Memory B cell (primary cell): Measurements from ENCODE around the gene APOL2.
"Not testable (repeated sequence)": the region's sequence is repeated elsewhere in the genome, so short reads cannot be mapped to it uniquely, and the experiment has no call there.

Source experiments
- ATAC-seq: fragments of 150-1000 bp; cut with Tn5 transposase; 2 replicates; pipeline ENCODE4 v1.10.0; 2021; ENCODE audit warnings: low read depth, mild to moderate bottlenecking, moderate library complexity
- DNase-seq, 2 donors: peaks; one replicate each; pipeline ENCODE4 v3.0.0; 2022; ENCODE audit warnings: low spot score in 2 of 2
- H3K27ac Mint-ChIP-seq: one replicate; pipeline ENCODE4 v1.8.0; 2022; ENCODE audit warnings: mild to moderate bottlenecking, moderate library complexity, mixed read lengths
- H3K27me3 Mint-ChIP-seq: one replicate; pipeline ENCODE4 v1.8.0; 2022; ENCODE audit warnings: mixed read lengths
- H3K36me3 Mint-ChIP-seq: one replicate; pipeline ENCODE4 v1.8.0; 2022; ENCODE audit warnings: mild to moderate bottlenecking, mixed read lengths
- H3K4me1 Mint-ChIP-seq: one replicate; pipeline ENCODE4 v1.8.0; 2022; ENCODE audit warnings: mixed read lengths
- H3K4me3 Mint-ChIP-seq: one replicate; pipeline ENCODE4 v1.8.0; 2022; ENCODE audit warnings: mild to moderate bottlenecking, moderate library complexity, mixed read lengths
- H3K9me3 Mint-ChIP-seq: one replicate; pipeline ENCODE4 v1.8.0; 2022; ENCODE audit warnings: mixed read lengths

The APOL2 gene

DNA sequence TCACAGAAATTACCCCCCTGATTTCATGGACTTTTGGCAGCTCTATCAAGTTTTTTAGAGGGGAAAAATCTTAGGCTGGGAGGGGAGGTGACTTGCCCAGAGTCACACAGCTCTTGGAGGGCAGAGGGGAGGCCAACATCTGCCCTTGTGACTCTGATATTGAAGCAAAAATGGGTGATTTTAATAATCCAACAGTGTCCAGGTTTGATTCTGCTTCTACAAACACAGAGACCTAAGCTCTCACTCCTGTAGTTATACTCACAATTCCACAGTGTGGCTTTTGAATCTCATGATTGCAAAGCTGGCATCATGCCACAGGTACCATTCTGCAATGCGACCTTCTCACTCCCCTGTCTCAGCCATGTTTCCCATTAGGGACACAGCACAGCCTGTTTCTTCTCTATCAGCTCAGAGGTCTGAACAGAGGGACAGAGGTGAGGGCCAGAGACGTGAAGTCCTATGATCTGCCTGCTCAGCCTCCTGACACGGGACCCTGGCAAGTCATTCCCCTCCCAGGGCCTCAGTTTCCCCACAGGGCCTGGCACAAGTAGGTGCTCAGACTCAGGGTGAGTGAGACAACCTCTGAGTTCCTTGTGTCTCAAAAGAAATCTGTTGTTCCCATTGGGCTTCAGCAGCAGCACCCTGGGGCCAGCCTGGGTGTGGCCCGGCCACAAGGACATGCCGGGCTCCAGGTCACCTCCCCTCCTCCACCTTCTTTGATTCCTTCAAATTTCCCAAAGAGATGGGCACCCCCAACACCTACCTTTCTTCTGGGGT is 766 bp downstream of the APOL2 start:
- Mint-ChIP-seq H3K27me3 (no peaks in the 10 kb centered on the region), H3K27ac (peak overlapping the region; percentile 97), H3K4me3 (peak overlapping the region; percentile 99), H3K36me3 (peaks cover 19% of the 10 kb centered on the region), H3K9me3 (peaks cover 4% of the 10 kb centered on the region), H3K4me1 (peaks cover 44% of the 10 kb centered on the region)
- ATAC-seq (no peak), DNase-seq (no peak)

GRCh38 chr22:36237462-36238372 is 1.6 kb downstream of the APOL2 start:
- H3K4me3 Mint-ChIP-seq, result peak overlapping the region; percentile 99
- H3K9me3 Mint-ChIP-seq, result peaks cover 4% of the 10 kb centered on the region
- peak overlapping the region; percentile 97 for H3K27ac Mint-ChIP-seq
- no peaks in the 10 kb centered on the region for H3K27me3 Mint-ChIP-seq
- ATAC-seq (no peak), DNase-seq (no peak)
- peaks cover 19% of the 10 kb centered on the region for H3K36me3 Mint-ChIP-seq
- peaks cover 52% of the 10 kb centered on the region for H3K4me1 Mint-ChIP-seq

GRCh38 chr22:36236388-36237319 is 2.7 kb downstream of the APOL2 start:
- no peak for DNase-seq
- peak overlapping the region; percentile 33 for H3K4me3 Mint-ChIP-seq

GRCh38 chr22:36235585-36235984 is 3.7 kb downstream of the APOL2 start:
- Mint-ChIP-seq H3K9me3 (peaks cover 4% of the 10 kb centered on the region), H3K27ac (no peak overlapping the region), H3K27me3 (no peaks in the 10 kb centered on the region), H3K4me1 (peaks cover 55% of the 10 kb centered on the region), H3K4me3 (no peak overlapping the region), H3K36me3 (peaks cover 29% of the 10 kb centered on the region)
- DNase-seq, result no peak
- no peak for ATAC-seq

More at GRCh38 chr22:36236388-36237319, 2.7 kb downstream of the APOL2 start:
- no peak for ATAC-seq
- Mint-ChIP-seq H3K36me3 (peaks cover 24% of the 10 kb centered on the region), H3K27me3 (no peaks in the 10 kb centered on the region), H3K9me3 (peaks cover 4% of the 10 kb centered on the region), H3K27ac (no peak overlapping the region), H3K4me1 (peaks cover 55% of the 10 kb centered on the region)

DNA sequence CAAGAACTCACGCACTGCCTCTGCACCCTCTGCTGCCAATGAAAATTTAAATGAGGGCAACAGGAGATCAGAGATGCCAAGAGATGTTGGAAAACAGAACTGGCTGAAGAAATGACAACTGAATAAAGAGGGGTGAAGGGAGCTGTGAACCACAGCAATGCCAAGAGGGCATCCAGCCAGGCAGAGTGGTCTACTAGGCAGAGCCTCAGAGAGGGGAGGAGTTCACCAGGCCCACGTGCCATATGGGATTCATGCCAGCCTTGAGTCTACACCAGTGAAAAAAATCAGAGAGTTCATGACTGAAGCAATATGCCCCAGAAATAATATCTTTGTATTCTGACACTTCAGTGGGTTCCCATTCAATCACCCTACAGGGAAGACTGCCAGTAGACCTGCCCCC is 4.4 kb downstream of the APOL2 start:
- Mint-ChIP-seq H3K4me3 (no peak overlapping the region), H3K36me3 (peaks cover 32% of the 10 kb centered on the region), H3K9me3 (peaks cover 4% of the 10 kb centered on the region)

DNA sequence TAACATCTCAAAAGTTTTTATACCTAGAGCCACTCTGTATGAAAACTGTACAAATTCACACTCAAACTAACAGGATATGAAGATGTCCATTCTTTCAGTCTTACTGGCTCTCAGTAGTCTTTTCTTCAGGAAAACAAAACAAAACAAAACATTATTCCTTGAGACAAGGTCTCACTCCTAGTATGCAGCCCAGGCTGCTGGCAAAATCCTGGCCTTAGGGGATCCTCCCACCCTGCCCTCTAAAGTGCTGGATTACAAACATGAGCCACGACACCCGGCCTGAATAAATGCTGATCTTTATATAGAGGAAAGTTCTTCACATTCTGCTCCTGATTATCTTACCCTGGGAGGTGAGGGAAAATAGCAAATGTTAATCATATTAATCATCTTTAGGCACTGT is 5.1 kb downstream of the APOL2 start:
- H3K27ac Mint-ChIP-seq, result peak overlapping the region; percentile 64
- no peak for ATAC-seq

More for the DNA sequence above, 4.4 kb downstream of the APOL2 start:
- DNase-seq (no peak), ATAC-seq (no peak)
- no peaks in the 10 kb centered on the region for H3K27me3 Mint-ChIP-seq
- H3K4me1 Mint-ChIP-seq, result peaks cover 54% of the 10 kb centered on the region
- H3K27ac Mint-ChIP-seq, result peak overlapping the region; percentile 64

DNA sequence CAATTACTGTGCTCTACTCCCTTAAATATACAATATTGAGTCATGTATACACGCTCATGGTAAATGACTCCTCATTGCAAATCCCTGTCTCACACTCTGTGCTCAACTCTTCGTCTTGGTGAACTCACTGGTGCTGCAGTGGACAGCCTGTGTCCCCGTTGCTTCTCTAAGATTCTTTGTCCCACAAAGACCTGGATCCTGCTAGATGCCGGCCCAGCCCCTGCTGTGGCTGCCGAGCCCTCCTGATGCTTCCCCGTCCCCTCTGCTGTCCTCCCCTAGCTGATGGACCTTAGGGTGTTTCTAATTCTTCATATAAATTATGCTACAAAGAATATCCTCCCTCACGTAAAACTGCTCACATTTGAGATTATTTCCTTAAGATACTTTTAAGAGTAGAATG is 5.5 kb downstream of the APOL2 start:
- Mint-ChIP-seq H3K9me3 (peaks cover 4% of the 10 kb centered on the region), H3K27me3 (no peaks in the 10 kb centered on the region), H3K36me3 (peaks cover 32% of the 10 kb centered on the region), H3K4me3 (no peak overlapping the region), H3K4me1 (peaks cover 44% of the 10 kb centered on the region), H3K27ac (peak overlapping the region; percentile 70)
- ATAC-seq (no peak), DNase-seq (no peak)

More for the DNA sequence above, 5.1 kb downstream of the APOL2 start:
- Mint-ChIP-seq H3K36me3 (peaks cover 32% of the 10 kb centered on the region), H3K4me1 (peaks cover 47% of the 10 kb centered on the region), H3K4me3 (no peak overlapping the region), H3K9me3 (peaks cover 4% of the 10 kb centered on the region), H3K27me3 (no peaks in the 10 kb centered on the region)
- DNase-seq, result no peak

- Mint-ChIP-seq H3K9me3 (peaks cover 4% of the 10 kb centered on the region), H3K4me3 (no peak overlapping the region), H3K36me3 (peaks cover 33% of the 10 kb centered on the region), H3K27ac (peak overlapping the region; percentile 70), H3K4me1 (peaks cover 39% of the 10 kb centered on the region), H3K27me3 (no peaks in the 10 kb centered on the region)
- ATAC-seq, result peak; percentile 91
- peak in 1 of 2 donors; percentile 27 for DNase-seq
Measured at GRCh38 chr22:36232715-36233401, 6.5 kb downstream of the APOL2 start.

DNA sequence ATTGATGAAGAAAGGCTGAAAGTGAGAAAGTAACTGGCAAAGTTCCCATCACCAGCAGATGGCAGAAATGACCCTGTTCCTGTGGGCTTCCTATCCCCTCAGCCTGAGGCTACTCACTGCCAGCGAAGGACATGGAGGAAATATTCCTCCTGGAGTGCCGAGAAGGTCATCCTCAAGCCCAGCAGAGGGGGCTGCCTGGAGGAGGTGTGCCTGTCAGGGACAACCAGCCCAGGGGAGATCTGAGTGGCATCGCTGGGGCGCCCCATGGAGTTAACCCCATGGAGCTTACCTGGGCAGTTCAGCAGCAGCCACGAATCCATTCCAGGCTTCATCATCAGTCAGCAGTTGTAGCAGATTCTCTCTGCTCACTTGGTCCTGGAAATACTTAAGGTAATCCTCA is 8.3 kb downstream of the APOL2 start:
- not testable (repeated sequence) for DNase-seq, H3K27ac Mint-ChIP-seq, H3K9me3 Mint-ChIP-seq, H3K27me3 Mint-ChIP-seq, H3K4me3 Mint-ChIP-seq, ATAC-seq
- H3K36me3 Mint-ChIP-seq, result peaks cover 34% of the 10 kb centered on the region
- peaks cover 28% of the 10 kb centered on the region for H3K4me1 Mint-ChIP-seq

- peaks cover 24% of the 10 kb centered on the region for H3K36me3 Mint-ChIP-seq
- not testable (repeated sequence) for H3K4me3 Mint-ChIP-seq
Measured at GRCh38 chr22:36229649-36230048, 9.7 kb downstream of the APOL2 start.

DNA sequence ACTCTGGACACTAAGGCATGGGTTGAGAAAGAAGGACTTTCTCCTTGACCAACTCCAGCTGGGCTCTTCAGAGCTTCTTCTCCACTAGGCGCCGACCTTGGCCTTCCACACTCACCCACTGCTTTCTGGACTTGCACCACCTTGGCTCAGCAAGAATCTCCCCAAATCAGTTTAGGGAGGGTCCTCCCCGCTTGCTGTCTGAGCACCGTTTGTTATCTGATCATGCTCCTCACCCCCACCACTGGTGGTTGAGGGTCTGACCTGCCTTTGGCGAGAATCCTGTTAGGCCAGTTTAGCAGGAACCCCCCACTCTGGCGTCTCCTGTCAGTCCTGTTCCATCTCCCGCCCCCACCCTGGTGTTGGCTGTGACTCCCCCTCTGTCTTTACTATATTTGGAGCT is 10.4 kb downstream of the APOL2 start:
- Mint-ChIP-seq H3K27ac (no peak overlapping the region), H3K27me3 (no peaks in the 10 kb centered on the region), H3K9me3 (no peaks in the 10 kb centered on the region), H3K4me1 (peaks cover 14% of the 10 kb centered on the region), H3K4me3 (no peak overlapping the region), H3K36me3 (peaks cover 24% of the 10 kb centered on the region)
- DNase-seq (no peak), ATAC-seq (no peak)

More at GRCh38 chr22:36229649-36230048, 9.7 kb downstream of the APOL2 start:
- not testable (repeated sequence) for H3K27ac Mint-ChIP-seq, ATAC-seq, DNase-seq, H3K27me3 Mint-ChIP-seq, H3K9me3 Mint-ChIP-seq
- peaks cover 18% of the 10 kb centered on the region for H3K4me1 Mint-ChIP-seq

DNA sequence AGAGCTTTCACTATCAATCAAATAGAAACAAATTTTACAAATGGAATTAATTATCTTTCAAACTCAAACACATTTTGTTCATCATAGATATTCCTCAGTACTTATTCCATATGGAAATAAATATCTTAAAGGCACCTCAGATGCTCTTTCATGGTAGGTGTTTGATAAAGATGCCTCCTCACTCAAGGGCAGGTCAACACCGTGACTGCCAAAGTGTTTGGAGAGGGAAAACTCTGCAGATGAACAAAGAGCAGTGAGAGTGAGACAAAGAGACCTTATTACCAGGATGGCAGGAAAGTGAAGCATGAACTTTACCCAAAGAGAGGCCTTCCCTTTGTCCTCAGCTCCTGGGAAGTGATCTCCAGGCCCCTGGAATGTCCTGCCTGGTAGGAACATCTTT is 11.0 kb downstream of the APOL2 start:
- ATAC-seq, H3K4me3 Mint-ChIP-seq: not testable (repeated sequence)
- peaks cover 24% of the 10 kb centered on the region for H3K36me3 Mint-ChIP-seq

GRCh38 chr22:36227806-36228205 is 11.5 kb downstream of the APOL2 start:
- H3K9me3 Mint-ChIP-seq, result no peaks in the 10 kb centered on the region
- no peak overlapping the region for H3K4me3 Mint-ChIP-seq
- peaks cover 24% of the 10 kb centered on the region for H3K36me3 Mint-ChIP-seq
- H3K27me3 Mint-ChIP-seq, result no peaks in the 10 kb centered on the region
- no peak for ATAC-seq
- H3K4me1 Mint-ChIP-seq, result peaks cover 4% of the 10 kb centered on the region
- no peak overlapping the region for H3K27ac Mint-ChIP-seq
- DNase-seq, result no peak

More for the DNA sequence above, 11.0 kb downstream of the APOL2 start:
- not testable (repeated sequence) for H3K9me3 Mint-ChIP-seq, DNase-seq, H3K27ac Mint-ChIP-seq, H3K27me3 Mint-ChIP-seq
- H3K4me1 Mint-ChIP-seq, result peaks cover 10% of the 10 kb centered on the region
